ENCODE results near the gene STARD9. TPM values are rescaled to one million over a fixed set of nuclear protein-coding genes. Genes with fewer than 3 reads are reported as not detected.

The STARD9 gene
- total RNA-seq, 2 experiments from 2014 or later = 2.8 to 4.6 TPM

- ChIA-PET POLR2A (no interaction called here), CTCF (no interaction called here)
- Histone ChIP-seq H3K36me3 (ENCODE audit: insufficient read depth, low read length) (peaks cover 34% of the 10 kb centered on the region), H3K4me3 (ENCODE audit: low read length) (peak overlapping the region; percentile 65), H3K27me3 (ENCODE audit: control insufficient read depth in 1 of 2, insufficient read depth in 2 of 2, low read length in 2 of 2) (no peaks in the 10 kb centered on the region), H3K27ac (ENCODE audit: low read depth in 1 of 2, low read length in 2 of 2) (no peak overlapping the region), H3K4me1 (ENCODE audit: insufficient read depth, low read length) (peaks cover 25% of the 10 kb centered on the region), H3K9me3 (ENCODE audit: control insufficient read depth in 1 of 2, insufficient read depth in 1 of 2, low read length in 2 of 2) (no peaks in the 10 kb centered on the region)
- peak in 2 of 14 experiments; percentile 4 to 32 for DNase-seq
- Mint-ChIP-seq H3K27me3 (no peaks in the 10 kb centered on the region), H3K9me3 (no peaks in the 10 kb centered on the region), H3K4me1 (ENCODE audit: low read depth) (peaks cover 18% of the 10 kb centered on the region), H3K4me3 (peak overlapping the region; percentile 82), H3K36me3 (ENCODE audit: low read depth) (peaks cover 36% of the 10 kb centered on the region), H3K27ac (peak overlapping the region; percentile 53)
- peak; percentile 2 for ATAC-seq (ENCODE audit: poor library complexity)
- TF ChIP-seq CTCF (IDR thresholded peaks at IDR 0.05) = no peak
- intact Hi-C loops (cut with DNase I, micrococcal nuclease) = loop anchor here (2.0 to 10.0 kb wide), 7 partner anchors 159 to 764 kb away; partner anchors contain the start of genes TTBK2 (in 2 of the 2), EHD4 (in 1 of the 2), GANC (in 1 of the 2) and LCMT2 (in 1 of the 2)
Observed at GRCh38 chr15:42736178-42736792, 160.9 kb downstream of the STARD9 start.

- peak; percentile 91 for ATAC-seq (ENCODE audit: poor library complexity)
- peaks cover 28% of the 10 kb centered on the region for H3K36me3 ChIP-seq (ENCODE audit: insufficient read depth, low read length)
- peak within 1 kb of the TSS; percentile 64 to 69 for H3K27ac ChIP-seq (ENCODE audit: low read depth in 1 of 2, low read length in 2 of 2)
- Mint-ChIP-seq H3K27ac (peak within 1 kb of the TSS; percentile 88), H3K4me1 (ENCODE audit: low read depth) (peaks cover 18% of the 10 kb centered on the region), H3K36me3 (ENCODE audit: low read depth) (peaks cover 30% of the 10 kb centered on the region), H3K4me3 (peak within 1 kb of the TSS; percentile 93), H3K27me3 (no peaks in the 10 kb centered on the region), H3K9me3 (no peaks in the 10 kb centered on the region)
- no peak for TF ChIP-seq CTCF (IDR thresholded peaks at IDR 0.05)
- intact Hi-C loops (cut with DNase I, micrococcal nuclease) = loop anchor here (2.0 to 10.0 kb wide), 7 partner anchors 160 to 765 kb away; partner anchors contain the start of genes TTBK2 (in 2 of the 2), EHD4 (in 1 of the 2), GANC (in 1 of the 2) and LCMT2 (in 1 of the 2)
- peak within 1 kb of the TSS; percentile 65 for H3K4me3 ChIP-seq (ENCODE audit: low read length)
- no peaks in the 10 kb centered on the region for H3K9me3 ChIP-seq (ENCODE audit: control insufficient read depth in 1 of 2, insufficient read depth in 1 of 2, low read length in 2 of 2)
- ChIA-PET CTCF (interaction anchor here (0.8 to 0.9 kb wide), 2 partner anchors 96 to 183 kb away, joined by 3 read pairs; no protein-coding TSS in a partner anchor), POLR2A (interaction anchor here (1.0 kb wide), 1 partner anchor 182 kb away, joined by 3 read pairs; no protein-coding TSS in a partner anchor)
- peaks cover 25% of the 10 kb centered on the region for H3K4me1 ChIP-seq (ENCODE audit: insufficient read depth, low read length)
- H3K27me3 ChIP-seq (ENCODE audit: control insufficient read depth in 1 of 2, insufficient read depth in 2 of 2, low read length in 2 of 2) = no peaks in the 10 kb centered on the region
- DNase-seq = peak; percentile 84 to 97 (median 92)
Observed at GRCh38 chr15:42736793-42737528, 161.6 kb downstream of the STARD9 start, which contains the start of gene CDAN1. CDAN1 (minus strand) TSS chr15:42737128; CDS start chr15:42737102, 26 bp downstream.

- no peak for TF ChIP-seq CTCF (IDR thresholded peaks at IDR 0.05)
- Mint-ChIP-seq H3K4me3 (peak overlapping the region; percentile 93), H3K27me3 (no peaks in the 10 kb centered on the region), H3K4me1 (ENCODE audit: low read depth) (peaks cover 18% of the 10 kb centered on the region), H3K9me3 (no peaks in the 10 kb centered on the region), H3K27ac (peak overlapping the region; percentile 88), H3K36me3 (ENCODE audit: low read depth) (peaks cover 25% of the 10 kb centered on the region)
- Histone ChIP-seq H3K27ac (ENCODE audit: low read depth in 1 of 2, low read length in 2 of 2) (peak overlapping the region; percentile 64 to 69), H3K9me3 (ENCODE audit: control insufficient read depth in 1 of 2, insufficient read depth in 1 of 2, low read length in 2 of 2) (no peaks in the 10 kb centered on the region), H3K4me3 (ENCODE audit: low read length) (peak overlapping the region; percentile 65), H3K36me3 (ENCODE audit: insufficient read depth, low read length) (peaks cover 20% of the 10 kb centered on the region), H3K27me3 (ENCODE audit: control insufficient read depth in 1 of 2, insufficient read depth in 2 of 2, low read length in 2 of 2) (no peaks in the 10 kb centered on the region), H3K4me1 (ENCODE audit: insufficient read depth, low read length) (peaks cover 25% of the 10 kb centered on the region)
- POLR2A ChIA-PET = interaction anchor here (1.0 kb wide), 1 partner anchor 181 kb away, joined by 3 read pairs; no protein-coding TSS in a partner anchor
- ATAC-seq (ENCODE audit: poor library complexity) (no peak), DNase-seq (peak in 1 of 14 experiments; percentile 17)
- intact Hi-C loops (cut with DNase I, micrococcal nuclease) = loop anchor here (2.0 to 10.0 kb wide), 7 partner anchors 160 to 765 kb away; partner anchors contain the start of genes TTBK2 (in 2 of the 2), EHD4 (in 1 of the 2), GANC (in 1 of the 2) and LCMT2 (in 1 of the 2)
- CTCF ChIA-PET = interaction anchor here (0.8 to 0.9 kb wide), 2 partner anchors 95 to 182 kb away, joined by 3 read pairs; no protein-coding TSS in a partner anchor
Observed at GRCh38 chr15:42737529-42738328, 162.3 kb downstream of the STARD9 start.

Measured in CD4-positive, alpha-beta T cell (primary cell).